AG08395 (cell line): ENCODE results near the gene ST3GAL6.

ENCODE experiments used
- DNase-seq: peaks from one replicate; pipeline ENCODE4 v3.0.0; 2012; ENCODE audit warnings: mixed read lengths, low spot score

Gene ST3GAL6

GRCh38 chr3:98777286-98777685 lies 14.1 kb downstream of the ST3GAL6 start:
- no peak for DNase-seq

GRCh38 chr3:98777801-98778220 lies 14.7 kb downstream of the ST3GAL6 start:
- peak; percentile 36 for DNase-seq

DNA sequence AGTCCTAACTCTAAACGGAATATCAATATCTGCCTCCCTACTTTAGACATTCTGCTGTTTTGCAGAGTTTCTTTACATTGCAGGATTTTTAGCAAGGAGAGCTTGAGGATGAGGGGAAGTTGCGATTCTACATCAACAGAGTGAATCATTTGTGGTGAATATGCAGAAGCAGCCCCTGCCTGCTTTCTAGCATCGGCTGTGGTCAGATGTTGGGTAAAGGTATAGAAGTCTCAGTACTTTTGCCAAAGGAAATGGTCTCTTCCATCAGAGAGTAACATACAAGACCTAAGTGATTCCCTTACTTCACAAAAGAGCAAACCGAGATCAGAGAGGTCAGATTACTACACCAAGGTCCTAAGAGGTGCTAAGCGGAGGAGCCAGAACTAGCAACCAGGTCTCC lies 15.2 kb downstream of the ST3GAL6 start:
- no peak for DNase-seq

DNA sequence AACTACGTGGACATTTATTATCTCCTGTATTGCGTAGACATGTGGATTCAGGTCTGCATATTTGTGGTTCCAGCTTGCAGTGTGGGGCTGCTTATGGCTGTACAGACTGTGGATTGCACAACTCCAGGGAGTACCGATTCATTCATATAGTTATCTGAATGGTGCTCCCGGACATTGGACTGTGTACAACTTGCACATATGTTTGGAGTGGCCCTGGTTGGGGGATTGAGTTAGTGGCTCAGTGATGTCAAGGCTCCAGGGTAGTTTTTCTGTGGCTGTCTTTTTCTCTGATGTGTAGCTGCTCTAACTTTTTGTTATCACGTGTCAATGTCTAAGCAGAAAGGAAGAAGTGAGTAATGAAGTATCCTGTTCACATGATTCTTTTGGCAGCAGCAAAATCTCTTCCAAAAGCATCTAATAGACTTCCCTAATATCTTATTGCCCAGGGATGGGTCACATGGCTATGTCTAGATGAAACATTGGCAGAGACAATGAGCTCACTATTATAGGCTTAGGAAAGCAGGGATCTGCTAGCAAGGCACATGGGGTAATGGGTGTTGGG lies 15.8 kb downstream of the ST3GAL6 start:
- peak; percentile 62 for DNase-seq

- DNase-seq = no peak
Observed at GRCh38 chr3:98779541-98780335, 16.6 kb downstream of the ST3GAL6 start.

DNA sequence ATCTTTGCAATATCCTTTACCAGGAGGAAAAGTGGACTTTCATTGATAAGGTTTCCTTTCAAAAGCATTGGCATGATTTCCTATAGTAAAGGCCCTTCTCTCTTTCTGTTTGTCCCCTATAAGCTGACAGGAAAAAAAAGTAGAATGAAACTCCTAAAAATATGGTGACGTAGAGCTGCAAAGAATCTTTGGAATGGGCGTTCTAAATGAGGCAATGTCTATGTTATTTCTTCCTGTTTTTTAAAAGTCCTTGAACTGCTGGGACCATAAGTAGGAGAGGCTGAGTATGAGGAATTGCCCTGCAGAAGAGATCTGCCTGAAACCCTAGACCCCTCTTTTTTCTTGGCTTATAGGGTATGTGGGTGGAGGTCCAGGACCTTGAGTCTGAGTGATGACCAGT lies 17.2 kb downstream of the ST3GAL6 start:
- DNase-seq = no peak

DNA sequence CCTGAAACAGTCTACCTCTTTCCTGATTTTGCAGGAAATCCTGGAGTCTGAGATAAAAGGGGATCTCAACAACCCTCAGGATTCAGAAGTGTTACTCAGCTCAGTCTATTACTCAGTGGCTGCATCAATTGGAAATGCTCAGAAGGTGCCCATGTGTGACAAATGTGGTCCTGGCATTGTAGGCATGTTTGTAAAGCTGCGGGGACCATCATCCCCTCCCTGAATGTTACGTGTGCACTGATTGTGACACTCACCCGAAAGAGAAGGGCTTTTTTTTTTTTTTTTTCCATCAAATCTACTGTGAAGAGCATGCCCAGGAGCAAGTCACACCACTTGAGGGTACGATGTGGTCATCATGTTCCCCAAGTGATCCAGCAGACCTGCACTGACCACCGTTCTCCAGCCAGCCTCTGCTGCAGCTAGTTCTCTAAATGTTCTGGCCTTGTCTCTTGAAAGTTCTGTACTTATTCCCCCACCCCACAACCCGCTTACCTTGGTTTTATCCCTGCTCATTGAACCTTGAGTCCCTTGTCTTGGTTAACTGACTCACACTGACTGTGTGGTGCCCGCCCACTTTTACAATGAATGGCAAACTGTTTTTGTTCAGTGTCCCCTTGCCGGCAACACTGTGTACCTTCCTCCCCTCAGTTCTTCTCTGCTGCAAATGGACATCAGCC lies 19.8 kb downstream of the ST3GAL6 start:
- no peak for DNase-seq

GRCh38 chr3:98784042-98784441 lies 20.9 kb downstream of the ST3GAL6 start:
- DNase-seq = no peak

- peak; percentile 73 for DNase-seq
Observed at GRCh38 chr3:98784666-98785600, 21.8 kb downstream of the ST3GAL6 start.

DNA sequence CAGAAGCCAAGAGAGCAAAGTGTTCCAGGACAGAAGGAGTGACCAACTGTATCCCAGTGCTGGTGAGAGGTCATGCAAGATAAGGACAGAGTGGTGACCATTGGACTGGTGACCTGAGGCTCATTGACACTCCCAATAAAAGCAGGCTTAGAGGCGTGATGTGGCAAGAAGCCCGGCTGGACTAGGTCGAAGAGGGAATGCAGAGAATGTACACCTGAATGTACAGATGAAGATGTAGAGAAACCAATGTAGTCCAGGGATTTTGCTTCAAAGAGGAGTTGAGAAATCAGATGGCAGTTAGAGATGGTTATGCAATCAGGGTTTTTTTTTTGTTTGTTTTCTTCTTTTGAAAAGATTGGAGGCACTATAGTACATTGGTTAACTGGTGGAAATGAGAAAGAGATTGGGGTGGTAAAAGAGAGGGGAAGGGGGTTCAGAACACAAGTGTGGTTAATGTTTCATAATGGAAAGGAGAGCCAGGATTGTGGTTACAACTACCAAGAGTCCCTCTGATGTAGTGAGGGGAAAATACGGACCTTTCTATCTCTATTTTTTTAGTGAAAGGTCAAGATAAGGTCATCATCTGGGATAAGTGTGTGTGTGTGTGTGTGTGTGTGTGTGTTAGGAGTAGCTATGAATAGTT lies 23.3 kb downstream of the ST3GAL6 start:
- peak; percentile 24 for DNase-seq

DNA sequence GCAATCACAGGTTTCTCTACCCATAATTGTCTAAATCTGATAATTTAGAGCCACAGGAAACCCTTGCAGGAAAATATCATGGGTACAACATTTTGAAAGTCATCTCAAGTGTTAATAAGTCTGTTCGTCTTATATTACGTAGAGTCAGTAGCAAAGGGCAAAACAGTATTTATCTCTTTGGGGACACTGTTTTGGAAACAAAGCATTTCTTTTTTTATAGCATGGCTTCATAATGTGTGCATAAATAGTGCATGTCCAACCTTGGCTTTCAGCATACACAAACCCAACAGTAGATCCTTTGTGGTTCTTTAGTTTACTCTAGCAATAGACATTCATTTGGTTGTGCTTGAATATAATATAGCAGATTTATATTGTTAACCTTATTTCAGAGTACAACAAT lies 24.0 kb downstream of the ST3GAL6 start:
- DNase-seq = no peak

GRCh38 chr3:98788651-98789050 lies 25.5 kb downstream of the ST3GAL6 start:
- no peak for DNase-seq

DNA sequence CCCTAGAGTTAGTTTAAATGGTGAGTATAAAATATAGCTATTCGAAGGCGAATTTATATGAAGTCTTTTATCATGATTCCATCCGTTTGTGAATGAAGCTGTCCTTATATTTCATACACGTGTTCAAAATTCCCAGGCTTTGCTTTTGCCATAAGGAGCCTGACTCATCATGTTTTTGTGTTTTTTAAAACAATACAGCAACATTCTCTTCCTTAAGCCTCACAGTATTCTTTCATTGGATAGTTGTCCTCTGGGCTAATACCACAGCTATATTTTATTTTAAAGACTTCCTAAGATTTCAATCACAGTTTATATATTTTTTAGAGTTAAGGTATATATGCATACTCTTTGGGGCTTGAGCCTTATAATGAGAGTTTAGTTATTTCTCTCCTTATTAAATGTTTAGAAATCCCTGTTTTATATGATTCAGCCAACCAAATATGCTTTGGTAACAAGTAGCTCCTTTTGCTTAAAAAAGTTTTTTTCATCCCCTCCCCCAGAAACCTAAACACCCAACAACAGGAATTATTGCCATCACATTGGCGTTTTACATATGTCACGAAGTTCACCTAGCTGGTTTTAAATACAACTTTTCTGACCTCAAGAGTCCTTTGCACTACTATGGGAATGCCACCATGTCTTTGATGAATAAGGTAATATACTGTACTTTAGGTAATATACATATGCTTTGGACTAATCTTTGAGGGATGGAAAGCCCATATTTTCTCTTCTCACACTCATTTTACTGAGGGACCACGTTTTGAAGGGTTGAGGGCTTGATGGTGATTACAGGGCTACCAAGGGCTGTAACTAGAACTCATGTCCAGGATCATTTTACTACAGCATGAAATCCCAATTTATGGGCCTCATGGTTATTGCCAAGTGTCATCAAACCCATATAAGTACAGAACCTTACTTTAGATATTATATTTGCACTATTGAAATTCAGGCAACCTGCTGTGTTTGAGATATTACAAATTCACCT lies 28.5 kb downstream of the ST3GAL6 start:
- no peak for DNase-seq

- DNase-seq = peak; percentile 36
Observed at GRCh38 chr3:98793971-98794370, 30.8 kb downstream of the ST3GAL6 start.

DNA sequence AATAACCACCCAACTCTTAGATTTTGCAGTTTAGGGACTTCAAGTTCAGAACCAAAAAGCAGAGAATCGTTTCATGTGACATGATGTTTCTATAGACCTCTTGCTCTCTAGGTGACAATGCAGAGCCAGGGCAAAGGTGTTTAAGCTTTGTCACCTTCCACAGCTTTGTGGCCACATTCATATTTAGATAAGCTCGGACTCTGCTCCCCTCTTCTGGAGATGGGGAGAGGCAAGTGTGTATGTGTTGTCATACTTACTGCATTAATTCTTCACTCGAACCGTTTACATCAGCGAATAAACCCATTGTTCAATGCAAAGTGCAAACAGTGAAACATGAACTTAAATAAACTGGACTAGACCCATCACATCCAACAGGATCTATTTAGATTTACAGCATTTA lies 33.2 kb downstream of the ST3GAL6 start:
- no peak for DNase-seq

DNA sequence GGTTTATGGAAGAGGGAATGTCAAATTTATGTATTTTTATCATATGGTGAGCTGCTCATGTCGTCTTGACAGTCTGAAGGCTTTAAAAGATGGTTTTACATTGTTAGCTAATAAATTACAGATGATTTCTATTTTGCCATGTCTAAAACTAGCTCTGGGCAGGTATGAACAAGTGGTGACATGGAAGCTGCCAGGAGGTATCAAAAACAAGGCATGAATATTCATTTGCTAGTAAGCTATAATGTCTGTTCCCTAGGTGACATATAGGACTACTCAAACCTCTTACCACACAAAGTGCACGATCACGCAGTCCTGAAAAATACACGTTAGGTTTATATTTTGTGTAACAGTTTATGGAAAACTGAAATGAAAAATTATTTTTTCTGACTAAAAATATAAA lies 34.8 kb downstream of the ST3GAL6 start:
- DNase-seq = no peak

DNA sequence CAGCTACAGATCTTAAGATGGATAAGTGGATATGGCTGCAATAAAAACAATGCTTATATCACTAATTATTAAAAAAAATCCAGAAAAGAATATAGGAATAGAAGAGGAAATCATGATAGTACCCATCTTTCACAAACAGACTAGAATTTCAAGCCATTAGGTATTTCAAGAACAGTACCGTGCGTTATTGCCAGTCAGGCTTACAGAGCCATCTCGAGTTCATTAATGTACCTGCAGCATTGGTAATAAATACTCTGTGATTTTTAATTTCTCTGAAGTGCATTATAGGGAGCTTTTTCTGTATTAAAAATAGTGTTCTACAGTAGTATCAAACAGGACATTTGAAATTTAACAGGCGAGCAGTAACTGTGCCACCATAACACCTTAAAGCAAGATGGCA lies 35.7 kb downstream of the ST3GAL6 start:
- no peak for DNase-seq

- DNase-seq = no peak
Observed at GRCh38 chr3:98799479-98799878, 36.3 kb downstream of the ST3GAL6 start.

DNA sequence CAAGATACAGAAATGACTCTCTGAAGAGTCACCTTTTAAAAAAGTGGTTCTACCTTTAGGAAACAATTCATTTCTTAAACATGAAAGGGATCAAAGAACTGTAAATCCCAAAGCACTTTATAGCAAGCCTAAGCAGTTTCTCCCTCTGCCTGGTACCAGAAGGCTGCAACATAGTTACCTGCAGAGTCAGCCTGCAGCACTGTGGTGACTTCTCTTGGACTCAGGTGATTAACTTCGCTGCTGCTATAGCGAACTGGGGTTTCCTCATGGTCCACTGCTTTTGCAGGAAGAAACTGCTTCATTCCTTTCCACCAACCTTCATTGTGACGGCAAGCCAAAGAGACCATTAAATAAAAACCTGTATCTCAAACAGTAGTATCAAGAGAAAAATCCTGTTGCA lies 37.3 kb downstream of the ST3GAL6 start:
- no peak for DNase-seq

- DNase-seq = no peak
Observed at GRCh38 chr3:98801043-98801747, 38.1 kb downstream of the ST3GAL6 start.
